ENCODE data around the gene ARHGEF37. TPM values are rescaled to one million over a fixed set of nuclear protein-coding genes. Genes with fewer than 3 reads are reported as not detected.

The ARHGEF37 gene
- total RNA-seq, 4 donors from 2014 or later = 1.5 to 7.5 (median 4.9) TPM

DNA sequence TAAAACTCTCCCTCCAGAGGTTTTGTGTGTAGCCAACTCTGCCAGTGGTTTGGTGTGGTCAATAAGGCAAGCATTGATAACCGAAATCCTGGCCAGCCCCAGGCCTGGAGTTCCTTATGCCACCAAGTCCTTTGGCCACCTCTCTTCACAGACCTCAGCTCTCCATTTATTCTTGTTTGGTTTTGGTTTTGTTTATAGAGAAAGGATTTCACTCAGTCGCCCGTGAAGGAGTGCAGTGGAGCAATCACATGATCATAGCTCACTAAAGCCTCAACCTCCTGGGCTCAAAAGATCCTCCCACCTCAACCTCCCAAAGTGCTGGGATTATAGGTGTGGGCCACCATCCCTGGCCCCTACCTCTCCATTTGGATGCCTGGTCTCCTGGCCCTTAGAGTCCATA is 93.4 kb downstream of the ARHGEF37 start:
- TF ChIP-seq, protein P1, sequence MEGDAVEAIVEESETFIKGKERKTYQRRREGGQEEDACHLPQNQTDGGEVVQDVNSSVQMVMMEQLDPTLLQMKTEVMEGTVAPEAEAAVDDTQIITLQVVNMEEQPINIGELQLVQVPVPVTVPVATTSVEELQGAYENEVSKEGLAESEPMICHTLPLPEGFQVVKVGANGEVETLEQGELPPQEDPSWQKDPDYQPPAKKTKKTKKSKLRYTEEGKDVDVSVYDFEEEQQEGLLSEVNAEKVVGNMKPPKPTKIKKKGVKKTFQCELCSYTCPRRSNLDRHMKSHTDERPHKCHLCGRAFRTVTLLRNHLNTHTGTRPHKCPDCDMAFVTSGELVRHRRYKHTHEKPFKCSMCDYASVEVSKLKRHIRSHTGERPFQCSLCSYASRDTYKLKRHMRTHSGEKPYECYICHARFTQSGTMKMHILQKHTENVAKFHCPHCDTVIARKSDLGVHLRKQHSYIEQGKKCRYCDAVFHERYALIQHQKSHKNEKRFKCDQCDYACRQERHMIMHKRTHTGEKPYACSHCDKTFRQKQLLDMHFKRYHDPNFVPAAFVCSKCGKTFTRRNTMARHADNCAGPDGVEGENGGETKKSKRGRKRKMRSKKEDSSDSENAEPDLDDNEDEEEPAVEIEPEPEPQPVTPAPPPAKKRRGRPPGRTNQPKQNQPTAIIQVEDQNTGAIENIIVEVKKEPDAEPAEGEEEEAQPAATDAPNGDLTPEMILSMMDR (IDR thresholded peaks at IDR 0.05; ENCODE audit: low read depth) = no peak

DNA sequence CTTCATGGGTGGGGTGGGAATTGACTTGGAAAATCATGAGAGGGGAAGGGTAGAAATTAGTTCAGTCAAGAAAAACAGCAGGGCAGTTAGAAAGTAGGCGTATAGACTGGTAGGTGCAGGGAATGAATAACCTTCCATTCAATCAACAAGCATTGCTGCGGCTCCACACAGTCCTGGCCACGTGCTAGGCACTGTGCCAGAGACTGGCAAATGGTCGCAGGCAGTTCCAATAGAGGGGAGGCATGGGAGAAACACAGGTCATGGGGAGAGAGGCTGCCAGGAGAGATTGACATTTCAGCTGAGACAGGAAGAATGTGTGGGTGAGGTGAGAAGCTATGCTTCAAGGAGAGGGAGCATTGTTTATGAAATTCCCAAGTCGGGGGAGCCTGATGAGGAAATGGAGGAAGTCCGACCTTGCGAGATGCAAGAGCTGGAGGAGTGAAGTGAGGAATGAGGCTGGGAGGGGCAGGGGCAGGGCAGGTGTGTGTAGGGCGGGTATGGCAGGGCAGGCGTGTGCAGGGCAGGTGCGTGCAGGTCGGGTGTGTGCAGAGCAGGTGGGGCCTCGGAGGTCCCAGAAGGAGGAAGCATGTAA is 94.4 kb downstream of the ARHGEF37 start:
- TF ChIP-seq, protein P1 (IDR thresholded peaks at IDR 0.05; ENCODE audit: low read depth) = no peak

DNA sequence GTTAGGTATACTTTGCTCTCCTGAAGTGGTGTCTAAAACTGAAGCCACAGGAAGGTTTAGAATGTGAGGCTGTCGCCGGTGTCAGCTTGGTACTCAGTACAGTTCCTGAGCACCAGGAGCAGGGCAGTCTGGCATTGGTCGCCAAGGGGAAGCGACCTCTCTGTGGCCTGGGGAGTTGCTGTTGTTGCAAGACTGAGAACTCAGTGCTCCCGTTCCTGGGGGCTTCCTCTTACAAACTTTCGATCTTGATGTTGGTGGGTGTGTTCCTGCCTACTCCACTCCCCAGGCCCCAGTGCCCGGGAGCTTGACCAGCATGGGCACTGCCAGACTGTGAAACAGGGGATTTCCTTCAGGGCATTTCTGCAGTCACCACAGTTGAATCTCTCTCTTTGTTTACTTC is 96.4 kb downstream of the ARHGEF37 start:
- TF ChIP-seq, protein P1 (IDR thresholded peaks at IDR 0.05; ENCODE audit: low read depth) = no peak

DNA sequence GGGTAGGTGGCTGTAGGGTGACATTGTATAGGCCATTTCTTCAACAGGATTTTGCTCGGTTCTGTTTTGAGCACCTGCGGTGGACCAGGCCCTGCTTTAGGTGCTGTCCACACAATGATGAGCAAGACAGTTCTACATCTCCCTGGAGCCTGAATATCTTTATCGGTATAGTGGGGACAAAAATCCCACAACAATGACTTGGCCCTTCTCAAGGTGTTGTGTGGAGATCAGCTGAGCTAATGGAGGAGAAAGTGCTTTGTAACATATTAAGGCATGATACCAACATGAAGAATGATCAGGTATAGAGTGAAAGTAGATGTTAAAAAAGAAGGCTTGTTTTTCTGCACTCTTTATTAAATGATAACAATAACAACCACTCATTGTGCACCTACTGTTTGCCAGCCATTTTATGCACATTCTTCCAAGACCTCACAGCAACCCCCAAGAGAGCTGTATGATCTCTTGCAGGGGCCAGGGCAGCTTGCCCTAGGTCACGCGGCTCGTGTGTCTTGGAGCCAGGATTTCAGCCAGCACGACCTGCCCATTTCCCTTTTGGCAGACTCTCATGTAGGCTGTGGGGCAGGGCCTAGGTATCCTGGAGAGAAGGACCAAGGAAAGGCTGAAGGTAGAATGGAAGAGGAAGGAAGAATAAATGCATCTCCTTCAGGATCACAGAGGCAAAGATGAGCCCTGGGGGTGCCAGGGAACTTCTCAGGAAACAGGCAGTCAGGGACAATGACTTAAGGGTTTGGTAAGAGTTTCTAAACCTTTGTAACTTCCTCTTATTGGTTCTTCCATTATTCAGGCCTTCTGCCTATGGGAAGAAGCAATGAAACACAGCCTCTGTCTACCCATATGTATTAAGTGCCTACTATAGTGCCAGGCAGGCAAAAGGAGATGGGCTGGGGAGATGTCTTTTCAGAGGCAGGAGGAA is 98.8 kb downstream of the ARHGEF37 start:
- TF ChIP-seq, protein P1 (IDR thresholded peaks at IDR 0.05; ENCODE audit: low read depth) = no peak

DNA sequence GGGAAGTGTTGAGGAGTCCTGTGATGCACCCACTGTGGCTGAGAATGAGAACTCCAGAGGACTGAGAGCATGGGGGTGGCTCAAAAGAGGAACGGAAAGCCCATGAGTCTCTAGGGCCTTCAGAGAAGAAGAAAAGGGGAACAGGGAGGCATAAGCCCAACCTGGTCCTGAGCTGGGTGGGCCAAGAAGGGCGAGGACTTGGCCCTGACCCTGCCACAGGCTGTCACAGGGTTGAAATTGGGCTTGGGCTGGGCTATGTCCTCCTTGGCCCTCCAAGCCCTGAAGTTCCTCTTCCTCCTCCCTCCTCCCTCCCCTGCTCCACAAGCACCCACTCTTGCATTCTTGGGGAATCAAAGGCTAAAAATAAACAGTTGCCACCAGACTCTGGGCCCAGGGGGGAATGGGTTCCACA is 99.5 kb downstream of the ARHGEF37 start:
- TF ChIP-seq, protein P1 (IDR thresholded peaks at IDR 0.05; ENCODE audit: low read depth) = no peak

DNA sequence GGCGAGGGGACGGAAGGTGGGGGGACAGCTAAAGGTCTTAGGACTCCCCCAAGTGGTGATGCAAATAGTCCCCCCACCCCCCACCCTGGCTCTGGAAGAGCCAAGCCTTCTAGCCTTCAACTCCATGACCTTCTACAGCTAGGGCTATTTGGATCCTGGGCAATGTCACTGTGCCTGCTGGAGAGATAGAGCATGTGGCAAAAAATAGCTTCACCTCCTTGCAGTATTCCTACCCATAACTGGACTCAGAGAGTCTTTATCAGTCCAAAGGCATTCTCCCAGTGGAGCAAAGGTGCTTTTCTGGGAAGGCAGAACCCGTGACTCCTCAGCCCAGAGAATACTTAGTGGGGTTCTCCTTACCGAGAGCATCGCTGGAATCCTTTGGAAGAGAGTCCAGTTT is 100.0 kb downstream of the ARHGEF37 start:
- TF ChIP-seq, protein P1 (IDR thresholded peaks at IDR 0.05; ENCODE audit: low read depth) = no peak

DNA sequence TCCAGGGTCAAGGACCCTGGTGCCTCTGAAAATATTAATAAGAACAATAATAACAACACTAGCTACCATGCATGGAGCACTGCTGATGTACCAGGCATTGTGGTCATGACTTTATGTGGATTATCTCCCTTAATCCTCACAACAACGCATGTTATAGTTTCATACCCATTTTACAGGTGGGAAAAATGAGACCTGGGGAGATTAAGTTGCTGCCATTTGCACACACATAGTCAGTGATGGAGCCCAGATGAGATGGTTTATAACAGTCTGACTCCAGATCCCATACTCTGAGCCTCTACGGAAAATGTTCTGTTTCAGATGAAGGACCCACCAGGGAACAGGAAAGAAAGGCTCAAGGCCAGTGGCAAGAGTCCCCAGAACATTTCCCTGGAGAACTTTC is 100.6 kb downstream of the ARHGEF37 start:
- TF ChIP-seq, protein P1 (IDR thresholded peaks at IDR 0.05; ENCODE audit: low read depth) = no peak
